ENCODE results near the gene PPIP5K1.
"Not testable (repeated sequence)": the region's sequence is repeated elsewhere in the genome, so short reads cannot be mapped to it uniquely, and the experiment has no call there.

- TF ChIP-seq CTCF (IDR thresholded peaks at IDR 0.05); ZFX (IDR thresholded peaks at IDR 0.05; ENCODE audit: borderline replicate concordance): not testable (repeated sequence)
Observed at GRCh38 chr15:43566615-43567014, 23.4 kb downstream of the PPIP5K1 start.
